GM21825 (cell line): ENCODE measurements around the gene SP140.

Source experiments
- ATAC-seq: cut with Tn5 transposase; IDR thresholded peaks from one replicate; pipeline ENCODE4 v1.9.1; 2021; ENCODE audit warnings: mild to moderate bottlenecking, moderate library complexity; ENCODE audit not compliant: unreplicated experiment

SP140 gene

DNA sequence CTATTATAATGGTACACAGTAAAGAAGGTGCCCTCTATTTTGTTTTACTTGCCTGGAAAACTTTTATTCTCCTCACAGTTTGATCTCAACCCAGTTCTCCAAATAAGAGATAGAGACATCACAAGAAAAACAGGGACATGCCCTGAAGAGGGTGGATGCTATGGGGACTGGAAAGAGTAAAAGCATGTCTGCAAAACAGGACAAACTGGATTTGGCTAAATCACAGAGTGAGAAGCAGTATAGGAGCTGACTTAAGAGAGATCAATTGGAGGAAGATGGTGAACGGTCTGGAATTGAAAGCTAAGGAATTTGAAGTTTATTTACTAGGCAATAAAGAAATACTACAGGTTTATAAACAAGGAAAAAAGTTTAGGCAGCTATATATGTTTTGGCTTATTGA is 134.5 kb downstream of the SP140 start:
- ATAC-seq, result no peak

DNA sequence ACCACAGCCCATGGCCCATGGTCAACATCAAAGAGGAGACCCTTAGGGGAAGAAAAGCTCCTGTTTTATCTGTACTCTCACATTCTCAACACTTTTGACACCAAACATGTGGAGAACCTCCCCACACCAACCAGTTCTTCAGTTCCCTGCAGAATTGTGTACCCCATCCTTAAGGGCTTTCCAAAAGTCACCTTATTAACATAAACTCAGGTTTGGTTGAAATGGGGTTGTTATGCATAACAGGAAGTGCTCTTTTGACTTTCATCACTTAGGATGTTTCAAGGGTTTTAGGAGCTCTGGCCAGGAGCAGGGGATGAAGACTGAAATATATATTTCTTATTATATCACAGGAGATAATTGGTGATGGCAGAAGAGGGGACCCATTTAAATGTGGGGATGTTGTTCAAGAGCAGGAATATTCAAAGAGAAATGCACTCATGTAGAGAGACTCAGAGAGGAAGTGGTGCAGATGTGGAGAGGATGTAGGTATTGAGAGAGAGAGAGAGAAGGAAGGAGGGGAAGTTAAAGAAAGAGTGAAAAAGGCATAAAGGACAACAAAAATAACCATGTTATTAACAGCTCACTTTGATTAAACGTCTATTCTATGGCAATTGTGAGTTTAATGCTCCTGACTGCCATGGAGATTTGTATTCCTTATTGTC is 136.6 kb downstream of the SP140 start:
- ATAC-seq, result no peak
